PC-9 (cell line): ENCODE results near the gene TMEM270. TPM values are rescaled to one million over a fixed set of nuclear protein-coding genes. Genes with fewer than 3 reads are reported as not detected.

Experiments
- BruUV-seq: library from RNA; stranded (reverse); fragments of 400-500 nt; replicated peaks from 2 replicates; lab custom pipeline; 2021; lab: Mats Ljungman, UMichigan
- CTCF ChIA-PET: fragments of 300-600 bp; sonication (Branson Sonifier 250); formaldehyde crosslinking; loops from one replicate; lab custom pipeline; 2022; ENCODE audit warnings: antibody characterized with exemption; lab: Charles Lee
- POLR2A ChIA-PET: fragments of 300-600 bp; sonication (Branson Sonifier 250); formaldehyde crosslinking; loops from one replicate; lab custom pipeline; 2022; ENCODE audit warnings: antibody characterized with exemption; ENCODE audit not compliant: unreplicated experiment; lab: Charles Lee
- DNase-seq, 2 experiments: peaks; one replicate each; pipeline versions ENCODE4 v3.0.0 to v3.0.0-alpha.2; 2015 to 2022; ENCODE audit warnings: mixed read lengths in 1 of 2
- H2AFZ ChIP-seq: fragments of 200-600 bp; sonication (generic); 2 replicates; pipeline ENCODE4 v1.8.1; 2017; ENCODE audit warnings: antibody characterized with exemption
- H3F3A ChIP-seq: fragments of 200-600 bp; sonication (generic); 2 replicates; pipeline ENCODE4 v1.8.1; 2017; ENCODE audit warnings: antibody characterized with exemption, mild to moderate bottlenecking, low read depth; ENCODE audit not compliant: insufficient read depth
- H3K27ac ChIP-seq: fragments of 200-600 bp; sonication (generic); 2 replicates; pipeline ENCODE4 v1.6.1; 2016; ENCODE audit warnings: mixed run types
- H3K27me3 ChIP-seq: fragments of 200-600 bp; sonication (generic); 2 replicates; pipeline ENCODE4 v1.6.1; 2016; ENCODE audit warnings: low read depth, mixed run types; ENCODE audit not compliant: insufficient read depth
- H3K36me3 ChIP-seq: fragments of 200-600 bp; sonication (generic); 2 replicates; pipeline ENCODE4 v1.6.1; 2016; ENCODE audit warnings: low read depth, mixed run types
- H3K4me1 ChIP-seq: fragments of 200-600 bp; sonication (generic); replicated peaks from 2 replicates; pipeline ENCODE4 v1.6.1; 2016; ENCODE audit warnings: mixed run types; ENCODE audit not compliant: insufficient read depth
- H3K4me2 ChIP-seq: fragments of 200-600 bp; sonication (generic); 2 replicates; pipeline ENCODE4 v1.6.1; 2017; ENCODE audit warnings: mixed run types
- H3K4me3 ChIP-seq: fragments of 200-600 bp; sonication (generic); 2 replicates; pipeline ENCODE4 v1.6.1; 2016; ENCODE audit warnings: mixed run types
- H3K79me2 ChIP-seq: fragments of 200-600 bp; sonication (generic); 2 replicates; pipeline ENCODE4 v1.6.1; 2017; ENCODE audit warnings: low read depth, mixed run types
- H3K9me2 ChIP-seq: fragments of 200-600 bp; sonication (generic); 2 replicates; pipeline ENCODE4 v1.8.1; 2017; ENCODE audit warnings: mild to moderate bottlenecking; ENCODE audit not compliant: insufficient read depth
- H3K9me3 ChIP-seq: fragments of 200-600 bp; sonication (generic); 2 replicates; pipeline ENCODE4 v1.8.1; 2016; ENCODE audit warnings: low read depth; ENCODE audit not compliant: insufficient read depth
- H4K20me1 ChIP-seq: fragments of 200-600 bp; sonication (generic); 2 replicates; pipeline ENCODE4 v1.8.1; 2017; ENCODE audit not compliant: insufficient read depth
- CTCF ChIP-seq: fragments of 200-600 bp; sonication (generic); conservative IDR thresholded peaks from 2 replicates; pipeline ENCODE4 v1.6.1; 2017; ENCODE audit warnings: mixed run types, antibody characterized with exemption, mild to moderate bottlenecking, moderate library complexity
- EZH2 ChIP-seq: fragments of 200-600 bp; sonication (generic); IDR thresholded peaks from 2 replicates; pipeline ENCODE4 v1.8.0; 2017; ENCODE audit warnings: antibody characterized with exemption, low read depth
- intact Hi-C: fragments of 100-400 bp; cut with micrococcal nuclease; formaldehyde crosslinking; loops from one replicate; pipeline ENCODE4 v1.10.0; 2022; ENCODE audit not compliant: unreplicated experiment
- total RNA-seq: library from RNA; stranded (reverse); gene quantifications from 2 replicates; pipeline ENCODE4 v1.2.3, GENCODE V29; 2021

The TMEM270 gene
- total RNA-seq, 1 experiment from 2014 or later, result 0.72 TPM

- no peaks in the 10 kb centered on the region for H3K9me2 ChIP-seq
- peaks cover 40% of the 10 kb centered on the region for H3F3A ChIP-seq
- POLR2A ChIA-PET, result interaction anchor here (0.5 to 1.4 kb wide), 15 partner anchors 9 to 550 kb away, joined by 4 to 49 read pairs (median 9); partner anchors contain the start of genes ABHD11 and METTL27
- H3K36me3 ChIP-seq, result no peaks in the 10 kb centered on the region
- no peaks in the 10 kb centered on the region for H3K9me3 ChIP-seq
- no TSS peak for BruUV-seq
- peak overlapping the region; percentile 99 for H3K27ac ChIP-seq
- H3K79me2 ChIP-seq, result no peaks in the 10 kb centered on the region
- CTCF ChIA-PET, result interaction anchor here (1.1 to 1.2 kb wide), 3 partner anchors 8 to 116 kb away, joined by 3 to 11 read pairs (median 11); partner anchors contain the start of gene METTL27
- peak overlapping the region; percentile 75 for H3K4me2 ChIP-seq
- no peak overlapping the region for H2AFZ ChIP-seq
- no peaks in the 10 kb centered on the region for H4K20me1 ChIP-seq
- H3K27me3 ChIP-seq, result no peaks in the 10 kb centered on the region
- DNase-seq, result peak; percentile 73 to 95
- H3K4me3 ChIP-seq, result peak overlapping the region; percentile 22; the same call in 1 of the 2 replicates
- TF ChIP-seq EZH2 (no peak), CTCF (no peak)
- intact Hi-C loops, result loop anchor here (1.0 kb wide), 7 partner anchors 20 to 107 kb away; partner anchors contain the start of genes CLDN3 and CLDN4
- H3K4me1 ChIP-seq, result peaks cover 56% of the 10 kb centered on the region
Observed at GRCh38 chr7:73850781-73851207, 10.2 kb upstream of the TMEM270 start.

GRCh38 chr7:73851410-73852338, 9.3 kb upstream of the TMEM270 start:
- no peaks in the 10 kb centered on the region for H3K9me3 ChIP-seq
- H3K4me2 ChIP-seq, result peak overlapping the region; percentile 75
- no peak overlapping the region for H2AFZ ChIP-seq
- H3K79me2 ChIP-seq, result no peaks in the 10 kb centered on the region
- ChIA-PET CTCF (interaction anchor here (0.7 to 1.2 kb wide), 5 partner anchors 9 to 220 kb away, joined by 3 to 11 read pairs (median 4); partner anchors contain the start of gene METTL27), POLR2A (interaction anchor here (0.7 to 1.4 kb wide), 7 partner anchors 10 to 549 kb away, joined by 4 to 49 read pairs (median 9); partner anchors contain the start of gene METTL27)
- peak; percentile 65 to 99 for DNase-seq
- intact Hi-C loops, result loop anchor here (1.0 kb wide), 6 partner anchors 24 to 108 kb away; partner anchors contain the start of gene CLDN3
- no peaks in the 10 kb centered on the region for H3K9me2 ChIP-seq
- BruUV-seq, result no TSS peak
- H3K4me1 ChIP-seq, result peaks cover 57% of the 10 kb centered on the region
- TF ChIP-seq CTCF (0 out of 2 replicates have a peak, but pooled peaks have one; percentile 11), EZH2 (no peak)
- no peaks in the 10 kb centered on the region for H3K36me3 ChIP-seq
- no peaks in the 10 kb centered on the region for H4K20me1 ChIP-seq
- H3K4me3 ChIP-seq, result peak overlapping the region; percentile 22; the same call in 1 of the 2 replicates
- peaks cover 42% of the 10 kb centered on the region for H3F3A ChIP-seq
- peak overlapping the region; percentile 99 for H3K27ac ChIP-seq
- H3K27me3 ChIP-seq, result no peaks in the 10 kb centered on the region

- BruUV-seq, result no TSS peak
- intact Hi-C loops, result no loop called here
- no peaks in the 10 kb centered on the region for H3K27me3 ChIP-seq
- H3K9me2 ChIP-seq, result no peaks in the 10 kb centered on the region
- H3K4me1 ChIP-seq, result peaks cover 55% of the 10 kb centered on the region
- no peaks in the 10 kb centered on the region for H3K79me2 ChIP-seq
- H3K4me3 ChIP-seq, result no peak overlapping the region
- H3K9me3 ChIP-seq, result no peaks in the 10 kb centered on the region
- POLR2A ChIA-PET, result no interaction called here
- H3K36me3 ChIP-seq, result no peaks in the 10 kb centered on the region
- H4K20me1 ChIP-seq, result no peaks in the 10 kb centered on the region
- TF ChIP-seq EZH2 (no peak), CTCF (no peak)
- CTCF ChIA-PET, result interaction anchor here (0.7 kb wide), 2 partner anchors 10 to 221 kb away, joined by 4 read pairs; partner anchors contain the start of gene METTL27
- peaks cover 46% of the 10 kb centered on the region for H3F3A ChIP-seq
- peak overlapping the region; percentile 62 for H3K4me2 ChIP-seq
- peak overlapping the region; percentile 99 for H3K27ac ChIP-seq
- no peak overlapping the region for H2AFZ ChIP-seq
- DNase-seq, result no peak
Observed at GRCh38 chr7:73852500-73852899, 8.5 kb upstream of the TMEM270 start.
